Keratinocyte (primary cell): ENCODE data around the gene TFPI. TPM values are rescaled to one million over a fixed set of nuclear protein-coding genes. Genes with fewer than 3 reads are reported as not detected.
"Not testable (repeated sequence)": the region's sequence is repeated elsewhere in the genome, so short reads cannot be mapped to it uniquely, and the experiment has no call there.

Source experiments
- DNase-seq: peaks from one replicate; pipeline ENCODE4 v3.0.0-alpha.2; 2011; ENCODE audit warnings: low read depth, missing footprints, low spot score
- FAIRE-seq: peaks from 2 replicates; lab custom pipeline; 2011; peaks lifted over from hg19 to GRCh38; lab: Jason Lieb, UNC
- H2AFZ ChIP-seq: 2 replicates; pipeline ENCODE4 v1.6.0; 2012; ENCODE audit warnings: low read length, control low read depth, inconsistent platforms; ENCODE audit not compliant: control insufficient read depth
- H3K27ac ChIP-seq: 2 replicates; pipeline ENCODE4 v1.5.1; 2011; ENCODE audit warnings: low read length; ENCODE audit not compliant: control insufficient read depth, insufficient read depth
- H3K27me3 ChIP-seq: 3 replicates; pipeline ENCODE4 v1.6.0; 2011; ENCODE audit warnings: low read length; ENCODE audit not compliant: control insufficient read depth, insufficient read depth; ENCODE audit errors: extremely low read depth
- H3K36me3 ChIP-seq, 2 experiments: 2 replicates in 1 of 2; 3 replicates in 1 of 2; pipeline ENCODE4 v1.5.1; 2011; ENCODE audit warnings: low read length in 2 of 2, mild to moderate bottlenecking in 1 of 2; ENCODE audit not compliant: control insufficient read depth in 2 of 2, insufficient read depth in 2 of 2; ENCODE audit errors: extremely low read depth in 1 of 2
- H3K4me1 ChIP-seq: 3 replicates; pipeline ENCODE4 v1.5.1; 2011; ENCODE audit warnings: low read length; ENCODE audit not compliant: control insufficient read depth, insufficient read depth; ENCODE audit errors: extremely low read depth
- H3K4me2 ChIP-seq: 3 replicates; pipeline ENCODE4 v1.6.0; 2011; ENCODE audit warnings: low read depth, low read length; ENCODE audit not compliant: control insufficient read depth, insufficient read depth; ENCODE audit errors: extremely low read depth
- H3K4me3 ChIP-seq, 3 experiments: fragments of 200-600 bp in 1 of 3; sonication (generic) in 1 of 3; 2 replicates in 2 of 3; 3 replicates in 1 of 3; pipeline ENCODE4 v1.5.1; 2011 to 2016; ENCODE audit warnings: low read length in 3 of 3, mild to moderate bottlenecking in 3 of 3, control low read depth in 2 of 3, inconsistent platforms in 1 of 3, low read depth in 1 of 3, mixed read lengths in 1 of 3, mixed run types in 1 of 3, moderate library complexity in 1 of 3; ENCODE audit not compliant: control insufficient read depth in 2 of 3, insufficient read depth in 2 of 3; ENCODE audit errors: extremely low read depth in 1 of 3
- H3K79me2 ChIP-seq: 2 replicates; pipeline ENCODE4 v1.6.0; 2012; ENCODE audit warnings: low read length; ENCODE audit not compliant: control insufficient read depth, insufficient read depth
- H3K9ac ChIP-seq: 3 replicates; pipeline ENCODE4 v1.6.0; 2011; ENCODE audit warnings: low read length; ENCODE audit not compliant: control insufficient read depth, insufficient read depth; ENCODE audit errors: extremely low read depth
- H3K9me1 ChIP-seq: 3 replicates; pipeline ENCODE4 v1.6.0; 2011; ENCODE audit warnings: low read length; ENCODE audit not compliant: control insufficient read depth, insufficient read depth; ENCODE audit errors: extremely low read depth
- H3K9me3 ChIP-seq: 2 replicates; pipeline ENCODE4 v1.5.1; 2012; ENCODE audit warnings: low read depth, low read length; ENCODE audit not compliant: control insufficient read depth
- H4K20me1 ChIP-seq: 3 replicates; pipeline ENCODE4 v1.6.0; 2011; ENCODE audit warnings: low read length; ENCODE audit not compliant: control insufficient read depth, insufficient read depth; ENCODE audit errors: extremely low read depth
- EZH2 ChIP-seq: IDR thresholded peaks from one replicate; pipeline ENCODE4 v1.6.1; 2012; ENCODE audit warnings: inconsistent platforms, mild to moderate bottlenecking, low read length, moderate library complexity
- dilution Hi-C: fragments of 300-500 bp; cut with MboI; formaldehyde crosslinking; loops from one replicate; pipeline ENCODE4 v1.7.0; 2020; ENCODE audit warnings: low sequenced_read_pairs; ENCODE audit not compliant: extremely low pct_ligation_motif_present
- polyA plus RNA-seq, 5 experiments: library from polyadenylated mRNA; depleted of rRNA in 3 of 5; stranded (reverse) in 3 of 5; stranded (forward) in 1 of 5; unstranded in 1 of 5; fragments of >200 nt; gene quantifications; 1 replicate in 1 of 5; 2 replicates in 3 of 5; 3 replicates in 1 of 5; pipeline versions ENCODE4 v1.2.1 to v1.2.3, GENCODE V29; 2011 to 2012; ENCODE audit warnings: missing spikeins in 2 of 5, low read depth in 1 of 5, low replicate concordance in 1 of 5
- TF ChIP-seq, protein P1 (sequence below), 3 experiments: IDR thresholded peaks in 1 of 3; conservative IDR thresholded peaks in 1 of 3; optimal IDR thresholded peaks in 1 of 3; 2 replicates in 2 of 3; 3 replicates in 1 of 3; pipeline versions ENCODE3 to v1.5.1; 2011; ENCODE audit warnings: low read length in 3 of 3, mild to moderate bottlenecking in 3 of 3, moderate library complexity in 2 of 3, control low read depth in 1 of 3, inconsistent platforms in 1 of 3; ENCODE audit not compliant: insufficient read depth in 2 of 3; ENCODE audit errors: extremely low read depth in 1 of 3

TFPI gene
- polyA plus RNA-seq, 1 donor (not counting 4 experiments of a cell fraction or from before 2014, with no cell fraction given), result 1.1 TPM

DNA sequence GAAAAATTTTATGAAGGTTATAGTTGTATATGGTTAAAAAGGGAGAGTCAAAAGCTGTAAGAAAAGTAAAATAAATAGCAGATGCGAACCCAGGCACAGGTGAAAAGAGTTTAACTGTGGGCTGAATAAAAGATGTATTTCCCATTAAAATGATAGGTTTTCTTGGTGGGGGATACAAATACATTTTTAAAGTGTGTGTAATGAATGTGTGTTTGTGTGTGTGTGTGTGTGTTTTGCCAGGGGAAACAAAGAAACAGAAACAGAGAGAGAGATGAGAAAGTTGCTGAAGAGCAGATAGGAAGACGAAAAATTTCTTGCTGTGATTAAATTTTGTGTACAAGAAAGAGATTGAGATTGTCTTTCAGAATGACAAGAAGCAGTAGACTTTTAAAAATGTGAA is 12.1 kb downstream of the TFPI start:
- Histone ChIP-seq H2AFZ (no peak overlapping the region), H3K9me3 (no peaks in the 10 kb centered on the region), H3K27me3 (no peaks in the 10 kb centered on the region), H3K27ac (no peak overlapping the region), H3K4me2 (no peak overlapping the region), H3K9ac (no peak overlapping the region), H3K4me3 (no peak overlapping the region), H3K79me2 (no peaks in the 10 kb centered on the region), H3K9me1 (no peaks in the 10 kb centered on the region), H4K20me1 (no peaks in the 10 kb centered on the region), H3K36me3 (no peaks in the 10 kb centered on the region), H3K4me1 (peaks cover 4% of the 10 kb centered on the region)
- dilution Hi-C loops, result no loop called here
- no peak for TF ChIP-seq EZH2
- TF ChIP-seq, protein P1, sequence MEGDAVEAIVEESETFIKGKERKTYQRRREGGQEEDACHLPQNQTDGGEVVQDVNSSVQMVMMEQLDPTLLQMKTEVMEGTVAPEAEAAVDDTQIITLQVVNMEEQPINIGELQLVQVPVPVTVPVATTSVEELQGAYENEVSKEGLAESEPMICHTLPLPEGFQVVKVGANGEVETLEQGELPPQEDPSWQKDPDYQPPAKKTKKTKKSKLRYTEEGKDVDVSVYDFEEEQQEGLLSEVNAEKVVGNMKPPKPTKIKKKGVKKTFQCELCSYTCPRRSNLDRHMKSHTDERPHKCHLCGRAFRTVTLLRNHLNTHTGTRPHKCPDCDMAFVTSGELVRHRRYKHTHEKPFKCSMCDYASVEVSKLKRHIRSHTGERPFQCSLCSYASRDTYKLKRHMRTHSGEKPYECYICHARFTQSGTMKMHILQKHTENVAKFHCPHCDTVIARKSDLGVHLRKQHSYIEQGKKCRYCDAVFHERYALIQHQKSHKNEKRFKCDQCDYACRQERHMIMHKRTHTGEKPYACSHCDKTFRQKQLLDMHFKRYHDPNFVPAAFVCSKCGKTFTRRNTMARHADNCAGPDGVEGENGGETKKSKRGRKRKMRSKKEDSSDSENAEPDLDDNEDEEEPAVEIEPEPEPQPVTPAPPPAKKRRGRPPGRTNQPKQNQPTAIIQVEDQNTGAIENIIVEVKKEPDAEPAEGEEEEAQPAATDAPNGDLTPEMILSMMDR (optimal IDR thresholded peaks at IDR 0.05 in 1 of 3, IDR thresholded peaks at IDR 0.05 in 1 of 3, conservative IDR thresholded peaks at IDR 0.05 in 1 of 3; ENCODE audit: extremely low read depth in 1 of 3, insufficient read depth in 2 of 3, low read length in 3 of 3), result no peak
- FAIRE-seq (no peak), DNase-seq (no peak)

DNA sequence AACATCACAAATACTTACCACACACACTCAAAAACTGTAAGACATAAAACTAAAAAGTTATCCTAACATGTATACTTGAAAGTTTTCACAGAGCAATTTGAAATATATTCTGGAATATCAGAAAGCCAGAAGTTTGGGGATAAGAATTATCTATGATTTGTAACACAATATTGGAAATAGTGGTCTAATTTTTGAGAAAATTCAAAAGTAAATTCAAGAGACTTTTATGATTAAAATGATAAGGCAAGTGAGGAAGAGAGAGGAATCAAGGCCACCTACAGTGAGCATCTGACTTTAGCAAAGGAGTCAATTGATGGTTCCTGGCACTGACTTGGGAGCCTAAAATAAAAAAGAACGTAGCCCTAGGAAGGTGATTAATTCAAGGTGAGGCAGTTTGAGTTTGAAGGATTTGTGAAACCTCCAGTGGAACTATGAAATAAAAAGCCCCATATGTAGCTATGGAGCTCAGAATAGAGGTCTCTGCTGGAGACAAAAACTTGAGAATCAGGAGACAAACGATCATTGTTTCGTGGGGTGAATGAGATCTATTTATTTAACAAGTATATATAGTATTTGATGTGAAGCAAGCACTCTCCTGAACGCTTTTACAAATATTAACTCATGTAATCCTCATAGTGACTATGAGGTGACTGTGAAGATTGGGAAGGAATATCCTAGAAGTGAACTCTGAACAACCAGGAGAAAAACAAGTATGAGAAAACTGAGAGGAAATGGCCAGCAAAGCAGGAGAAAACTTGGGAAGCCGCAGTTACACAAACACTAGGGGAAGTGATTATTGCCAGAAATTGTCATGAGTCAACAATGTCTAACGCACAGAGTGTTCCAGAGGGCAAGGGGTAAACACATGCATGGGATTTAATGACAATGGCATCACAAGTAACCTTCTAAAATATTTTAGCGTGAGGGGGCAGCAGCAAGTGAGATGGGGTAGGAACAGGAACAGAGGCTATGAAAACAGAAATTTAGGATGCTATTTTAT is 12.8 kb downstream of the TFPI start:
- peak overlapping the region; percentile 22 for H2AFZ ChIP-seq
- TF ChIP-seq, protein P1 (optimal IDR thresholded peaks at IDR 0.05 in 1 of 3, IDR thresholded peaks at IDR 0.05 in 1 of 3, conservative IDR thresholded peaks at IDR 0.05 in 1 of 3; ENCODE audit: extremely low read depth in 1 of 3, insufficient read depth in 2 of 3, low read length in 3 of 3), result no peak
- TF ChIP-seq EZH2, result no peak
- no peaks in the 10 kb centered on the region for H3K36me3 ChIP-seq
- no peak overlapping the region for H3K27ac ChIP-seq
- H4K20me1 ChIP-seq, result no peaks in the 10 kb centered on the region
- no peaks in the 10 kb centered on the region for H3K9me1 ChIP-seq
- H3K4me3 ChIP-seq, result no peak overlapping the region
- H3K9me3 ChIP-seq, result no peaks in the 10 kb centered on the region
- no peaks in the 10 kb centered on the region for H3K79me2 ChIP-seq
- no peaks in the 10 kb centered on the region for H3K4me1 ChIP-seq
- H3K27me3 ChIP-seq, result no peaks in the 10 kb centered on the region
- DNase-seq, result no peak
- no peak overlapping the region for H3K4me2 ChIP-seq
- no peak for FAIRE-seq
- no peak overlapping the region for H3K9ac ChIP-seq
- dilution Hi-C loops, result no loop called here

DNA sequence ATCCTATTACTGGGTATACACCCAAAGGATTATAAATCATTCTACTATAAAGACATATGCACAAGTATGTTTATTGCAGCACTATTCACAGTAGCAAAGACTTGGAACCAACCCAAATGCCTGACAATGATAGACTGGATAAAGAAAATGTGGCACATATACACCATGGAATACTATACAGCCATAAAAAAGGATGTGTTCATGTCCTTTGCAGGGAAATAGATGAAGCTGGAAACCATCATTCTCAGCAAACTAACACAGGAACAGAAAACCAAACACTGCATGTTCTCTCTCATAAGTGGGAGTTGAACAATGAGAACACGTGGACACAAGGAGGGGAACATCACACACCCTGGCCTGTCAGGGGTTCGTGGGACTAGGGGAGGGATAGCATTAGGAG is 16.0 kb downstream of the TFPI start:
- H3K9ac ChIP-seq, FAIRE-seq, DNase-seq: not testable (repeated sequence)

More for the DNA sequence above, 16.0 kb downstream of the TFPI start:
- H3K9me1 ChIP-seq, H3K4me1 ChIP-seq, H3K9me3 ChIP-seq, H3K4me2 ChIP-seq, H3K36me3 ChIP-seq, H2AFZ ChIP-seq, H3K79me2 ChIP-seq, H3K4me3 ChIP-seq, H3K27me3 ChIP-seq, dilution Hi-C loops, H4K20me1 ChIP-seq, H3K27ac ChIP-seq: not testable (repeated sequence)
